GM18858 (cell line): ENCODE results near the gene SH2D3A.
"Not testable (repeated sequence)": the region's sequence is repeated elsewhere in the genome, so short reads cannot be mapped to it uniquely, and the experiment has no call there.

ENCODE experiments used
- ATAC-seq: cut with Tn5 transposase; IDR thresholded peaks from one replicate; pipeline ENCODE4 v1.9.1; 2021; ENCODE audit not compliant: unreplicated experiment

The SH2D3A gene

GRCh38 chr19:6762253-6762797, 4.9 kb downstream of the SH2D3A start:
- not testable (repeated sequence) for ATAC-seq

DNA sequence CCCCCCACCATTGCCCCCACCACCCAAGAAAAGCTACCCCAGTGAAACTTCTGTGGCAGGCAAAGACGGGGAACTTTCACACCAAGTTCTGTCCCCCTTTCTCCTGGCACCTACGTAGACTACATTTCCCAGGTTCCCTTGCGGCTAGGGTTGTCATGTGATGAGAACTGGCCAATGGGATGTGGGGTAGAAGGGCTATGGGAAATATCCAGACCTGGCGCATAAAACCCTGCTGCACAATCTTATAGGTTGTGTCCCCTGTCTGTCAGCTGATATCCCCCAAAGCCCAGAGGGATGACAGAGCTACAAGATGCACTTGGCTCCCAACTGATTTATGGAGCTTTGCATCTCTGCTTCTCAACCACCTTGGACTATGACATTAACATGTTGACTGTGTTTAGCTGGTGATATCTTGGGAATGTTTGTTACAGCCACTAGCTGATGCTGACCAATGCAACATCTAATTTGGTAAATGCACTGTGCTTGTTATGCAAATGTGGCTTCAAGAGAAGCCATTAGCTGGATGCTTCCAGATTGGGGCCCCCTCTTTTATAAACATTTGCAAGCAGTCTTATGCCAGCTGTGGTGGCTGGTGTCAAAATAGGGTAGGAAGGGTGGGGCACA, 6.1 kb downstream of the SH2D3A start:
- no peak for ATAC-seq

GRCh38 chr19:6760606-6761005, 6.6 kb downstream of the SH2D3A start:
- ATAC-seq: no peak

- ATAC-seq: no peak
Measured at GRCh38 chr19:6754653-6755463, 12.4 kb downstream of the SH2D3A start.

- ATAC-seq: no peak
Measured at GRCh38 chr19:6754136-6754535, 13.1 kb downstream of the SH2D3A start.

GRCh38 chr19:6753178-6754031, 13.8 kb downstream of the SH2D3A start:
- peak; percentile 59 for ATAC-seq

- ATAC-seq: no peak
Measured at GRCh38 chr19:6752256-6753177, 14.7 kb downstream of the SH2D3A start.

DNA sequence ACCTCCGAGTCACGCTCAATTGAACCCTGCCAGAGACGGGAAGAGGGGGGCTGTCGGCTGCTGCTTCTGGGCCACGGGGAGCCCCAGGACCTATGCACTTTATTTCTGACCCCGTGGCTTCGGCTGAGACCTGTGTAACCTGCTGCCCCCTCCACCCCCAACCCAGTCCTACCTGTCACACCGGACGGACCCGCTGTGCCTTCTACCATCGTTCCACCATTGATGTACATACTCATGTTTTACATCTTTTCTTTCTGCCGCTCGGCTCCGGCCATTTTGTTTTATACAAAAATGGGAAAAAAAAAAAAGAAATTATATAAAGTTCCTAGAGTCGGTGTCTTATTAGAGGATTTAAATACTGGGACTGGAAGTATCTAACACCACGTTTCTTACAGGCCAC, 16.0 kb downstream of the SH2D3A start:
- ATAC-seq: no peak

DNA sequence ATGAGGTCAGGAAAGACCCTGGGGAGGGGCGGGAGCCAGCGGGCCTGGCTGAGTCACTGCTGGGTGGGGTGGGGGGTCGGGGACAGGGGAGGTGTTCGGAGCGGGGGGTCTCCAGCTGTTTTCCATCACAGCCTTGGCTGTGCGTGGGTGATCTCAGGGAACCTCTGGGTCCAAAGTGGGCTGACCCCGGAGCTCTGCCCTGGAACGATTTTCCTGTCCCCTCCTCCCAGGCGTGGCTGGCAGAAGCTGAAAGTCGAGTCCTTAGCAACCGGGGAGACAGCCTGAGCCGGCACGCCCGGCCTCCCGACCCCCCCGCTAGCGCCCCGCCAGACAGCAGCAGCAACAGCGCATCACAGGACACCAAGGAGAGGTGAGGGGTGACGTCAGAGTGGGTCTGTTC, 17.2 kb downstream of the SH2D3A start:
- no peak for ATAC-seq

GRCh38 chr19:6748543-6748942, 18.7 kb downstream of the SH2D3A start:
- ATAC-seq: not testable (repeated sequence)

GRCh38 chr19:6745965-6746364, 21.3 kb downstream of the SH2D3A start:
- ATAC-seq: no peak

DNA sequence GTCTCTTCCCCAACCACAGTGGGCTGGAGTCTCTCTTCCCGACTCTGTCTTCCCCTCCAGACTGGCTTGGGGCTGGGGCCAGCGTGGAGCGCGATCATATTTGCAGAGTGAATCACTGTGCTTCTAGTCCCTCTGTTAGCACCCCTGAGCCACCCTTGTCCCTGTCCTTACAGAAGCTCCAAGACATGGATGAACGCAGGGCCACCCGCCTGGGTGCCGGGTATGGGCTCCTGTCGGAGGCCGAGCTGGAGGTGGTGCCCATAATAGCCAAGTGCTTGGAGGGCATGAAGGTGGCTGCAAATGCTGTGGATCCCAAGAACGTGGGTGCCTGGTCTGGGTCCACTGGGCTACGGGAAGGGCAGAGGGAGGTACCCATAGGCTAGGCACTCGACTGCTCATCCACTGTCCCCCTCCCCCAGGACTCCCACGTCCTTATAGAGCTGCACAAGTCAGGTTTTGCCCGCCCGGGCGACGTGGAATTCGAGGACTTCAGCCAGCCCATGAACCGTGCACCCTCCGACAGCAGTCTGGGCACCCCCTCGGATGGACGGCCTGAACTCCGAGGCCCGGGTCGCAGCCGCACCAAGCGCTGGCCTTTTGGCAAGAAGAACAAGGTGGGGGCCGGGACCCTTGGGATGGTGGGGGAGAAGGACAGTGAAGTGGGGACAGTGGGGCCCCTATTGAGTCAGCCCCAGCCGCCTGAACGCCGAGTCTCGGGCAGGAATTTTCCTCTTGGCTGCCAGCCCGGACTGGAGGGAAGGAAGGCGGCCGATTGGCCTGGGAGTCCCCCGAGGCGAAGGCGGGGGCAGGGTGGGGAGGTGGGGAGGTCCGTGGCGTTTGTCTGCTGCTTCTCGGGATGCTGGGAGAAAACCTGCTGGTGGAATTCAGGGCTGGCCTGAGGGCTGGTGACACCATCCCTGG, 22.6 kb downstream of the SH2D3A start:
- no peak for ATAC-seq

DNA sequence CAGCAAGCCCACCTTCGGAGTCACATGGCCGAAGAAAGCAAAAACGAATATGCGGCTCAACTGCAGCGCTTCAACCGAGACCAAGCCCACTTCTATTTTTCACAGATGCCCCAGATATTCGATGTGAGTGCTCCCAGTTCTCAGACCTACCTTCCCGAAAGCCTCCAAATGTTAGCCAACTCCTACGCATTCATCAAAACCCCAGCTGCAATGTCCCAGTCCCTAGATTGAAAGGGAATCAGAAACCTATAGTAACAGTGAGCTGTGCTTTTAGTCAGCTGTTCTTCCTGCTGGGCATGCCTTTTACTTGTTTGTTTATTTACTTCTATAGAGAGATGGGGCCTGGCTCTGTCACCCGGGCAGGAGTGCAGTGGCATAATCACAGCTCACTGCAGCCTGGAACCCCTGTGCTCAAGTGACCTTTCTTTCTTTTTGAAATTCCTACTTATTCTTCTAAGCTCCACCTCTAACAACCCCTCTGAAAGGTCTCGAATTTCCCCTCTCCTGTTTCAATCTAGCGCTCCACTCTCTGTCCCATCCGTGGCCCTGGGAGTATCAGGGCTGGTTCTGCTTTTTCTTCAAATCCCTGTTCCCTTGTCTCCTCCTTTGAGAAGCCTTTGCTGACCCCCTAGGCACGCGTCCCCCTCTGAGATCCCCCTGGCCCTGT, 23.4 kb downstream of the SH2D3A start:
- no peak for ATAC-seq

DNA sequence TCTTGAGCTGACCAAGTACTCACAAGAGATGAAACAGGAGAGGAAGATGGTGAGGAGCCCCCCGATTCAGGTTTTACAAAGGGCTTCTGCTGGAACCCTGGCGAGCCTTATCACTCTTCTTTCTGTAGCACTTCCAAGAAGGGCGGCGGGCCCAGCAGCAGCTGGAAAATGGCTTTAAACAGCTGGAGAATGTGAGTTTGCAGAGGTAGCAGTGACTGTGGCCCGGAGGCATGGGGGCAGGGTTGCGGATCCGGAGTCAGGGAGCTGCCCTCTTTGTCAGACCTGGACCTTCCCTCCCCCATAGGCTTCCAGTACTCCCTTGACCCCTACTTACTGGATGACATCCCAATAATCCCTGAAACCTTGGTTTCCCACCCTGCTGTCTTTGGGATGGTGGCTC, 24.2 kb downstream of the SH2D3A start:
- no peak for ATAC-seq

- no peak for ATAC-seq
Measured at GRCh38 chr19:6740589-6741343, 26.5 kb downstream of the SH2D3A start.

- ATAC-seq: no peak
Measured at GRCh38 chr19:6739883-6740588, 27.2 kb downstream of the SH2D3A start.

DNA sequence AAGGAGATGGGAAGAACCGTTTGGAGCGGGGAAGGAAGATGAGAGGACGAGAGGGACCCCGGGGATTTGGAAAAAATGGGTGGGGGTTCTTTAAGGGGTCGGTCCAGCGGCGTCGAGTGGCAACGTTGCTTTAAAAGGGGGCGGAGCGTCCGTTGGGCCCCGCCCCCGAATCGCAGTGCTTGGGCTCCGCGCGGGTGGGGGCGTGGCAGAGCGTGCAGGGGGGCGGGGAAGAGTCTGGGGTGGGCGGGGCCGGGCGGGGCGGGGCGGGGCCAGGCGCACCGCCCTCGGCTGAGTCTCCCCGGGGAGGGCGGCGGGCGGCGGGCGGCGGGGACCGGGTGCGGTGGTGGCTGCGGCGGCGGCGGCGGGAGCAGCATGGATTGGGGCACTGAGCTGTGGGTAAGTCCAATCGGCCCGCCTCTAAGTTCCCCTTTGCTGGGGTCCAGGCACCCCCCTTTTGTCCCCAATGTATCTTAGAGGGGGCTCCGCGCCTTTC, 27.8 kb downstream of the SH2D3A start, which contains the start of gene TRIP10:
TRIP10 (plus strand) TSS at position 291 of the 493 bp plus-strand sequence; CDS start at position 373, 82 bp downstream.
- ATAC-seq: no peak
